ENCODE measurements around the gene XRRA1. TPM values are rescaled to one million over a fixed set of nuclear protein-coding genes. Genes with fewer than 3 reads are reported as not detected.
"Not testable (repeated sequence)": the region's sequence is repeated elsewhere in the genome, so short reads cannot be mapped to it uniquely, and the experiment has no call there.

The XRRA1 gene
- total RNA-seq, 2 experiments from 2014 or later: 31.0 to 34.6 TPM

DNA sequence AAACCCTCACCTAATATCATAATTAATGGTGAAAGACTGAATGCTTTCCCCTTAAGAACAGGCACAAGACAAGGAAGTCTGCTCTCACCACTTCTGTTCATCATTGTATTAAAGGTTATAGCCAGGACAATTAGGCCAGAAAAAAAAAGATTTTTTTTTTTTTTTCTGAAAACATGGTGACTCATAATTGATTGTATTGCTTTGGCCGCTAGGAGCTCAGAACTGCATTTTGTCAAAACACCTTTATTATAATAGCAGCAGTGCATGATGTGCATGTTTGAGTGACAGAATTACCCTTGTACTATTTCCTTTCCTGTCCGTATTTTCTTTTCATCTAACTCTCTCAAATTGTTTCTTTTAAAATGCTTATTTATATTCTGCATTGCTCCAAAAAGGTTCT is 102.1 kb downstream of the XRRA1 start:
- CTCF ChIA-PET: no interaction called here
- POLR2A ChIA-PET: no interaction called here

DNA sequence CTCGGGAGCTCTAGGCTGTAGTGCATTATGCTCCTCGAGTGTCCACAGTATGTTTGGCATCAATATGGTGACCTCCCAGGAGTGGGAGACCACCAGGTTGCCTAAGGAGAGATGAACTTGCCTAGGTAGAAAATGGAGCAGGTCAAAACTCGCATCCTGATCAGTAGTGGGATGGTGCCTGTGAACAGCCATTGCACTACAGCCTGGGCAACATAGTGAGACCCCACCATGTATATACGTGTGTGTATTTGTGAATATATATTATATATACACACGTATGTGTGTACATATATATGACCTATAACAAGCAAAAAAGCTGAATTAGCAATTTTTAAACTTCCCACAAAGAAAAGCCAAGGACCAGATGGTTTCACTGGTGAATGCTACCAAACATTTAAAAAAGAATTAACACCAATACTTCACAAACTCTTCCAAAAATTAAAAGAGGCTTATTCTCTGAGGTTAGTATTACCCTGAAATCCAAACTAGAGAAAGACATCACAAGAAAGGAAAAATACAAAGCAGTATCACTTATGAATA is 102.8 kb downstream of the XRRA1 start:
- ChIA-PET CTCF (no interaction called here), POLR2A (no interaction called here)

GRCh38 chr11:74844865-74845264 is 104.0 kb downstream of the XRRA1 start:
- ChIA-PET POLR2A (no interaction called here), CTCF (no interaction called here)

DNA sequence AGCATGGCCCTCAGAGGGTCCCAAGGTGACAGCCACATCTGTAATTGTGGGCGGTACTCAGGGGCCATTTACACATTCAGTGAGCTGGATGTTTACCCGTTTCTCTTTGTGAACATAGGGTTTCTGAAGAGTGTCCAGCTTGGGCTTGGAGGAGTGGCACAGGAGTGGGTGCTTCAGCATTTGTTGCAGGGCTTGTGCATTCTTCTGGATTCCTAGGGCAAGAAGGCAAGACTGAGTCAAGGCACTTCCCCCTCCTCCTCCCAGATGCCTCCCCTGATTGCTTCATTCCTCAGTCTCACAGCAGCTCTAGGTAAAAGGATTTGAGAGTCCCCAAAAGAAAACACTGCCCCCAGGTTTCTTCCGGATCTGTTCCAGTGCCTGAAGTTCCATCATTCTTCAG is 104.8 kb downstream of the XRRA1 start:
- CTCF ChIA-PET: no interaction called here
- POLR2A ChIA-PET: no interaction called here

GRCh38 chr11:74842967-74843366 is 105.9 kb downstream of the XRRA1 start:
- POLR2A ChIA-PET: interaction anchor here (0.6 kb wide), 1 partner anchor 1446 kb away, joined by 3 read pairs; no protein-coding TSS in a partner anchor
- CTCF ChIA-PET: no interaction called here

GRCh38 chr11:74840486-74840885 is 108.4 kb downstream of the XRRA1 start:
- CTCF ChIA-PET: interaction anchor here (0.6 kb wide), 1 partner anchor 874 kb away, joined by 3 read pairs; no protein-coding TSS in a partner anchor
- POLR2A ChIA-PET: no interaction called here

DNA sequence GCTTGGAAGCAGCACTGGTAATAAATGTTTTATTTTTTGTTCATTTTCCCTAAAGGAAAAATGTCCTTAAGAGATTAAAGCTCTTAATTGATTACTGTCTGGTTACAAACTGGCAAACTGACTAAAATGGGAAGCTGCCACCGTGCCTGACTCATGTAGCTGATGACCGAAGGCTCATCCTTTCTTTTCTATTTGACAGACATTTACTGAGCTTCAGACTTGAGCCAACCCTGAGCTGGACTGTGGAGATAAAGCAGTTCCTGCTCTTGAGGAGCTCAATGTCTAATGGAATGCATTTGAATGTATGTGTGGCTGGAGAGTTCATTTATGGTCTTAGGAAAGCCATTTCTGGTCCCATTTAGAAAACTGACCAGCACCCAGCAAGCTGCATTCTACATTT is 108.9 kb downstream of the XRRA1 start:
- ChIA-PET CTCF (interaction anchor here (0.6 kb wide), 1 partner anchor 875 kb away, joined by 3 read pairs; no protein-coding TSS in a partner anchor), POLR2A (no interaction called here)

- POLR2A ChIA-PET: no interaction called here
- CTCF ChIA-PET: no interaction called here
These were observed 109.4 kb downstream of the XRRA1 start for GRCh38 chr11:74839446-74839845.

DNA sequence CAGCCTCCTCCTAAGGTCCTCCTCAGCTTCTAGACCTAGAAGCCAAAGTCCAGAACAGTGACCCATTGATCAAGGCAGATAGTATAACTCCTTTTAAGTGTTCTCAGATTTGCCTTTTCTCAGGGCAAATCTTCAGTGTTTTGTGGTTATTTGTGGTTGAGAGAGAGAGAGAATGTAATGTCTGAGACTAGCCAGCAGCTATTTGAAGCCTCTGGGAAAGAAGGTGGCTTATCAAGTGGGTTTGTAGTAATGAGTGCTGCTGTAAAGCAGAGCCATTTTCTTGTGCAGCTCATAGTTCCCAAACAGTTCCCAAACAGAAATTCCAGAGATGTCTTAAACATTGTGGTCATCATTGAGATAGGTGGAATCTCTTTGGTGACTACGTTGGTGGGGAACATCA is 110.7 kb downstream of the XRRA1 start:
- ChIA-PET POLR2A (no interaction called here), CTCF (interaction anchor here (1.2 kb wide), 1 partner anchor 46 kb away, joined by 3 read pairs; no protein-coding TSS in a partner anchor)

DNA sequence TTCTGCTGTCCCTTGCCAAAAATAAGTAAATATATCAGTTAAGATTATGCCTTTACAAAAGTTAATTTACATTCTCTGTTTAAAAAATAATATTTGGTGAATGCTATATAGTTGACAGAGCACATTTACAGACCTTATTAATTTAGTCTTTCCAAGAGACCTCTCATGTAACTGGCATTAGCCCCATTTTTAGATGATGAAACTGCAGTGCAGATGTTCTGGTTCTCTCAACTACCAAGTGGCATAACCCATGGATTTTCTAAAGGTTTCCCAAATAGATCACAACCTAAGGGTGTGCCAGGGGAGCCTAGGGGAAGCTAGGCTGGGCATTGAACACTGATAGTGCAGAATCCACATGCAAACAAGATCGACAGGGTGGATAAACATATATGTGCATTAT is 111.7 kb downstream of the XRRA1 start:
- ChIA-PET POLR2A (no interaction called here), CTCF (no interaction called here)

- CTCF ChIA-PET: no interaction called here
These were observed 122.0 kb downstream of the XRRA1 start for GRCh38 chr11:74826901-74827300.

GRCh38 chr11:74825596-74825995 is 123.3 kb downstream of the XRRA1 start:
- CTCF ChIA-PET, POLR2A ChIA-PET: not testable (repeated sequence)

More at GRCh38 chr11:74826901-74827300, 122.0 kb downstream of the XRRA1 start:
- POLR2A ChIA-PET: no interaction called here

GRCh38 chr11:74824285-74824982 is 124.5 kb downstream of the XRRA1 start:
- CTCF ChIA-PET: interaction anchor here (0.9 kb wide), 1 partner anchor 122 kb away, joined by 4 read pairs; no protein-coding TSS in a partner anchor

GRCh38 chr11:74822170-74822569 is 126.7 kb downstream of the XRRA1 start:
- CTCF ChIA-PET: no interaction called here
- POLR2A ChIA-PET: interaction anchor here (0.7 kb wide), 1 partner anchor 14 kb away, joined by 4 read pairs; no protein-coding TSS in a partner anchor

More at GRCh38 chr11:74824285-74824982, 124.5 kb downstream of the XRRA1 start:
- POLR2A ChIA-PET: no interaction called here

GRCh38 chr11:74820763-74821162 is 128.1 kb downstream of the XRRA1 start:
- CTCF ChIA-PET: interaction anchor here (0.7 kb wide), 1 partner anchor 81 kb away, joined by 5 read pairs; no protein-coding TSS in a partner anchor
- POLR2A ChIA-PET: no interaction called here

DNA sequence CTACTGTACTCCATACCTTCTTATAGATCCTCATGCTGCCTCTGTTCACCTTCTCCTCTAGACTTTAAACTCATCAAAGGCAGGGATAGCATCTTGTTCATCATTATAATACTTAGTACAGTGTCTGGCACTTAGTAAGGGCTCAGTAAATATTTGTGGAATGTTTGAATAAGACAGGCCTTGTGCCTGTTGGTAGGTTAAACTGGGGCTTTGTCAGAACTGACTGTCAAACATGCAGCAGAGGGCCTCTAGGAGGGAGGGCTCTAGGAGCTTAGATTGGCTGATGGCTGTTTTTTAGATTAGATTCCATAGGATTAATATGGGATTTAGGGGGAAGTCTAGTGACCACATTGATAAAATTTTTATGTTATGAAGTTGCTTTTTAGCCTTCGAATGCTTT is 129.5 kb downstream of the XRRA1 start:
- POLR2A ChIA-PET: no interaction called here
- CTCF ChIA-PET: no interaction called here

GRCh38 chr11:74818283-74818946 is 130.5 kb downstream of the XRRA1 start:
- CTCF ChIA-PET: interaction anchor here (0.6 kb wide), 1 partner anchor 144 kb away, joined by 4 read pairs; no protein-coding TSS in a partner anchor

DNA sequence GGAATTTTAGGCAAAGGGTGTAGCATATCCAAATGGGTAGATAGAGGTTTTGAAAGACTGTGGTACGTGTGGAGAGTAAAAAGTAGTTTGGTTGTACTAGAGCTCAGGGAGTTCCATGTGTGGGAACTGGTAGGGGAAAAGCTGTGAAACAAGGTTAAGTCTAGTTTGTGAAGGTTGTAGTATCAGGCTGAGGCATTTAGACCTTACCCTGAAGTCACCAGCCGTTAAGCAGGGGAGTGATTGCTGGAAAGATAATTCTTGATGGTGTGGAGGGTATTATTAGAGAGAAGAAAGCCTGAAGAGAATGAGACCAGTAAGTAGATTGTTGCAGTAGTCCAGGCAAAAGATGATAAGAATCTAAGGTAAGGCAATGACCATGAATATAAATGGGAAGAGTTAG is 132.2 kb downstream of the XRRA1 start:
- POLR2A ChIA-PET: no interaction called here
- CTCF ChIA-PET: interaction anchor here (0.6 kb wide), 1 partner anchor 43 kb away, joined by 3 read pairs; no protein-coding TSS in a partner anchor

More at GRCh38 chr11:74818283-74818946, 130.5 kb downstream of the XRRA1 start:
- POLR2A ChIA-PET: no interaction called here

- CTCF ChIA-PET: no interaction called here
- POLR2A ChIA-PET: no interaction called here
These were observed 132.9 kb downstream of the XRRA1 start for GRCh38 chr11:74815966-74816365.

- CTCF ChIA-PET: no interaction called here
- POLR2A ChIA-PET: no interaction called here
These were observed 139.1 kb downstream of the XRRA1 start for GRCh38 chr11:74809801-74810200.

- ChIA-PET CTCF (no interaction called here), POLR2A (no interaction called here)
These were observed 142.6 kb downstream of the XRRA1 start for GRCh38 chr11:74806267-74806666.
